Fibroblast of lung (primary cell): ENCODE data around the gene CDH26. TPM values are rescaled to one million over a fixed set of nuclear protein-coding genes. Genes with fewer than 3 reads are reported as not detected.

Experiments used
- DNase-seq, 2 donors: peaks; one replicate each; pipeline versions ENCODE4 v3.0.0 to v3.0.0-alpha.2; 2010; ENCODE audit warnings: low read depth in 2 of 2
- H2AFZ ChIP-seq: 2 replicates; pipeline ENCODE4 v1.5.1; 2012; ENCODE audit warnings: low read length, control low read depth, inconsistent platforms
- H3K27ac ChIP-seq: 2 replicates; pipeline ENCODE4 v1.5.1; 2011; ENCODE audit warnings: low read length, control low read depth; ENCODE audit not compliant: insufficient read depth
- H3K27me3 ChIP-seq: 2 replicates; pipeline ENCODE4 v1.5.1; 2011; ENCODE audit warnings: mild to moderate bottlenecking, low read length; ENCODE audit not compliant: control insufficient read depth, insufficient read depth
- H3K36me3 ChIP-seq: 2 replicates; pipeline ENCODE4 v1.5.1; 2011; ENCODE audit warnings: low read length; ENCODE audit not compliant: control insufficient read depth, insufficient read depth
- H3K4me1 ChIP-seq: 2 replicates; pipeline ENCODE4 v1.5.1; 2011; ENCODE audit warnings: low read length; ENCODE audit not compliant: control insufficient read depth, insufficient read depth; ENCODE audit errors: extremely low read depth
- H3K4me2 ChIP-seq: 2 replicates; pipeline ENCODE4 v1.5.1; 2011; ENCODE audit warnings: low read length, control low read depth; ENCODE audit not compliant: insufficient read depth; ENCODE audit errors: extremely low read depth
- H3K4me3 ChIP-seq, 4 experiments: fragments of 200-600 bp in 1 of 4; sonication (generic) in 1 of 4; replicated peaks in 1 of 4; 2 replicates each; pipeline ENCODE4 v1.5.1; 2011 to 2016; ENCODE audit warnings: low read length in 4 of 4, low read depth in 3 of 4, mild to moderate bottlenecking in 3 of 4, control low read depth in 2 of 4, inconsistent platforms in 1 of 4, mixed read lengths in 1 of 4; ENCODE audit not compliant: insufficient read depth in 1 of 4; ENCODE audit errors: control extremely low read depth in 1 of 4
- H3K79me2 ChIP-seq: 2 replicates; pipeline ENCODE4 v1.5.1; 2012; ENCODE audit warnings: mild to moderate bottlenecking, low read length, inconsistent platforms; ENCODE audit not compliant: control insufficient read depth, insufficient read depth
- H3K9ac ChIP-seq: 2 replicates; pipeline ENCODE4 v1.5.1; 2011; ENCODE audit warnings: mild to moderate bottlenecking, low read length, control low read depth; ENCODE audit not compliant: insufficient read depth
- H3K9me3 ChIP-seq: 2 replicates; pipeline ENCODE4 v1.5.1; 2012; ENCODE audit warnings: low read depth, low read length; ENCODE audit not compliant: control insufficient read depth, insufficient read depth
- H4K20me1 ChIP-seq: 2 replicates; pipeline ENCODE4 v1.5.1; 2011; ENCODE audit warnings: low read length; ENCODE audit not compliant: control insufficient read depth, insufficient read depth; ENCODE audit errors: extremely low read depth
- EZH2 ChIP-seq: IDR thresholded peaks from 2 replicates; pipeline ENCODE4 v1.5.1; 2012; ENCODE audit warnings: low read length, control low read depth, mild to moderate bottlenecking; ENCODE audit errors: missing control alignments
- polyA plus RNA-seq, 2 donors: library from polyadenylated mRNA; depleted of rRNA in 1 of 2; stranded (reverse) in 1 of 2; unstranded in 1 of 2; fragments of >200 nt; gene quantifications; 2 replicates each; pipeline ENCODE4 v1.2.1, GENCODE V29; 2011 to 2012; ENCODE audit warnings: missing spikeins in 1 of 2
- total RNA-seq: library from RNA; depleted of rRNA; stranded (reverse); fragments of >200 nt; gene quantifications from 2 replicates; pipeline ENCODE4 v1.2.1, GENCODE V29; 2014
- TF ChIP-seq, protein P1 (sequence below), 2 donors: IDR thresholded peaks in 1 of 2; conservative IDR thresholded peaks in 1 of 2; 1 replicate in 1 of 2; 2 replicates in 1 of 2; pipeline ENCODE4 v1.5.1; 2011 to 2012; ENCODE audit warnings: low read length in 2 of 2, control low read depth in 1 of 2, inconsistent platforms in 1 of 2, low read depth in 1 of 2, mild to moderate bottlenecking in 1 of 2

Gene CDH26
- total and polyA plus RNA-seq, 2 donors (not counting 1 experiment from before 2014, with no cell fraction given), result 0.12 to 0.50 TPM

DNA sequence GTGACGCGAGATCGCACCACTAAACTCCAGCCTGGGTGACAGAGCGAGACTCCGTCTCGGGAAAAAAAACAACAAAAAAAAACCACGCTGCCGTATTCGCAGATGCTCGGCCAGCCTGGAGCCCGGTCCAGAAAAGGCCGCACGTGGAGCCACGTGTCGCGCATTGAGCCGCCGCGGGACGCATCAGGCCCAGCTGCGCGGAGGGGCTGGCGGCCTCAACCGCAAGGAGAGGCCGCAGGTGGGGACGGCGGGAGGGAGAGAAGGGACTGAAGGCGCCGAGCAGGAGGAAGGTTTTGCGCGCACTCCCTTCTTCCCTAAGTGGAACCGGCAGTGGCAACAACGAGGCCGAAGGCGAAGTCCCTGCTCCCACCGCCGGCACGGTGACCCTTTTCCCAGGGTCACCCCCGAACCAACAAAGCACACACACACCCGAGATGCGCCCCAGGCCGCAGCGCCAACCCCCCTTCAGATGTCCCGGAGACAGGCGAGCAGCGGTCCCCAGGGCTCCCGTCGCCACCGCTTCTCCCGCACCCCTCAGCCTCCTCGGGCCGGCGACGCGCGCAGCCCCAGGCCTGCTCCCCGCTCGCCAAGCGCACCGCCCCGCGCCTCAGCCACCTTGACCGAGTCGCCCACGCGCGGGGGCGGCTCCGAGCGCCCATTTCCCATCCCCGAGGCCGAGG lies 25.5 kb upstream of the CDH26 start:
- H3K36me3 ChIP-seq, result no peaks in the 10 kb centered on the region
- no peak overlapping the region for H3K9ac ChIP-seq
- H3K27me3 ChIP-seq, result no peaks in the 10 kb centered on the region
- no peaks in the 10 kb centered on the region for H4K20me1 ChIP-seq
- H3K4me1 ChIP-seq, result no peaks in the 10 kb centered on the region
- no peak overlapping the region for H3K4me3 ChIP-seq
- H3K9me3 ChIP-seq, result no peaks in the 10 kb centered on the region
- no peaks in the 10 kb centered on the region for H3K79me2 ChIP-seq
- DNase-seq, result no peak
- no peak for TF ChIP-seq EZH2
- TF ChIP-seq, protein P1, sequence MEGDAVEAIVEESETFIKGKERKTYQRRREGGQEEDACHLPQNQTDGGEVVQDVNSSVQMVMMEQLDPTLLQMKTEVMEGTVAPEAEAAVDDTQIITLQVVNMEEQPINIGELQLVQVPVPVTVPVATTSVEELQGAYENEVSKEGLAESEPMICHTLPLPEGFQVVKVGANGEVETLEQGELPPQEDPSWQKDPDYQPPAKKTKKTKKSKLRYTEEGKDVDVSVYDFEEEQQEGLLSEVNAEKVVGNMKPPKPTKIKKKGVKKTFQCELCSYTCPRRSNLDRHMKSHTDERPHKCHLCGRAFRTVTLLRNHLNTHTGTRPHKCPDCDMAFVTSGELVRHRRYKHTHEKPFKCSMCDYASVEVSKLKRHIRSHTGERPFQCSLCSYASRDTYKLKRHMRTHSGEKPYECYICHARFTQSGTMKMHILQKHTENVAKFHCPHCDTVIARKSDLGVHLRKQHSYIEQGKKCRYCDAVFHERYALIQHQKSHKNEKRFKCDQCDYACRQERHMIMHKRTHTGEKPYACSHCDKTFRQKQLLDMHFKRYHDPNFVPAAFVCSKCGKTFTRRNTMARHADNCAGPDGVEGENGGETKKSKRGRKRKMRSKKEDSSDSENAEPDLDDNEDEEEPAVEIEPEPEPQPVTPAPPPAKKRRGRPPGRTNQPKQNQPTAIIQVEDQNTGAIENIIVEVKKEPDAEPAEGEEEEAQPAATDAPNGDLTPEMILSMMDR (conservative IDR thresholded peaks at IDR 0.05 in 1 of 2, IDR thresholded peaks at IDR 0.05 in 1 of 2; ENCODE audit: low read depth in 1 of 2, low read length in 2 of 2), result no peak
- H3K27ac ChIP-seq, result no peak overlapping the region
- H2AFZ ChIP-seq, result no peak overlapping the region
- no peak overlapping the region for H3K4me2 ChIP-seq

DNA sequence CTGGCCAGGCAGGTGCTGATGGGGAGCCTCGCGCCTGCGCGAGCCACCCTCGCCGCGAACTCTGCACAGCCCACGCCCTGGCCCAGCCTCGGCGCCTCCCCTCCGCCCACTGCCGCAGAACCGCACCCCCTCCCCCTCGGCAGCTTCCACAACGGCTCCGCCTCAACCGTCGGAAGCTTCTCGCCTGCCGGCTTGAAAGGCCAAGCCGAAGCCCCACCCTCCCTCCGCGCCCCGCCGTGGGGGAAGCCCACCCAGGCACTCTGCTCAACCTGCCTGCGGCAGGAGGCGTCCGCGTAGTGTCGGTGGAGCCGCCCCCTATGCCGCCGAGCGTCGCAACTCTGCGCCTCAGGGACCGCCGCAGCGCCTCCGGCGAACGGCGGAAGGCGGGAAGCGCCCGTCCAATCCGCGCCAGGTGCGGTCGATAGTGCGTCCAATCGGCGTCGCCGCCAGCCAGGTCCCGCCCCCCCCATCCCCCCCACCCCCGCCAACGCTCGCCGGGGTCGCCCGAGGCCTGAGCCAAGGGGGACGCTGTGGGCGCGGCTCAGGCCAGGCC lies 24.9 kb upstream of the CDH26 start, which contains the start of gene SYCP2:
Gene SYCP2 (minus strand): TSS at position 342 of the 553 bp plus-strand sequence. CDS start 11,224 bp downstream, outside the sequence.
- no peaks in the 10 kb centered on the region for H4K20me1 ChIP-seq
- H3K9ac ChIP-seq, result peak within 1 kb of the TSS; percentile 49
- peak within 1 kb of the TSS; percentile 86 for H2AFZ ChIP-seq
- H3K27me3 ChIP-seq, result no peaks in the 10 kb centered on the region
- H3K4me2 ChIP-seq, result peak within 1 kb of the TSS; percentile 81
- peak; percentile 25 to 28 for DNase-seq
- H3K36me3 ChIP-seq, result no peaks in the 10 kb centered on the region
- peak within 1 kb of the TSS; percentile 46 to 70 (median 61) for H3K4me3 ChIP-seq
- no peak within 1 kb of the TSS for H3K27ac ChIP-seq
- H3K9me3 ChIP-seq, result no peaks in the 10 kb centered on the region
- TF ChIP-seq, protein P1 (conservative IDR thresholded peaks at IDR 0.05 in 1 of 2, IDR thresholded peaks at IDR 0.05 in 1 of 2; ENCODE audit: low read depth in 1 of 2, low read length in 2 of 2), result no peak
- no peak for TF ChIP-seq EZH2
- H3K79me2 ChIP-seq, result no peaks in the 10 kb centered on the region
- H3K4me1 ChIP-seq, result no peaks in the 10 kb centered on the region

DNA sequence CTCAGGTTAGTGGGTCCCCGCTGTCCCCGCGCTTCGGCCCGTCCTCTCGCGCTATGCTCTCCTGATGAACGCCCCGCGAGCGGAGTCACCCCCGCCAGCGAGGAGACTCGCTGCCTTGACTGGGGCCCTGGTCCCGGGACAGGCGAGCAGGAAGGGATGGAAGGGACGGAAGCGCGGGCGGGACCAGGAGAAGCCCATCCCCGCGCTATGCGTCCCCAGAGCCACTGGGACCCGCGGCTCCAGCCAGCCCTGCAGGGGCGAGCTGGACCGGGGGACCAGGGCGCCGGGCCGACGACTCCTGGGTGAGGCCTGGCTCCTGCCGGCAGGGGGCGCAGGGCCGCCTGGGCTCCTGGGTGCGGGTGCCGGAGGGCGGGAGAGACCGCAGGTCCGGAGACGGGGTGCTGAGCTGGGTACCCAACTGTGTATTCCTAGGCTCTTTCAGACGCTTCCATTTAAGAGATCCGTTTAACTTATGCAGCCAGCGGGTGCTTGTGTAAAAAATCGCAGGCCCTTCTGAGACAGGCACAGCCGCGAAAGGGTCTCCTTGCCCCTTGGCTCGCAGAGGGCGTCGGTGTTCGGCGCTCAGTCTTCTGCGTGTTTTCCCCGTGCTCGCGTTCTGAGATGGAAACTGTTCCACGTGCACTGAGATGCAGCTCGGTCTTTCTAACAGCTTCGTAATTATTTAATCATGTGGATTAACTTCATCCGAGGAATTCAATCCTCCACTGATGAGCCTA lies 24.2 kb upstream of the CDH26 start:
- Histone ChIP-seq H3K4me2 (peak overlapping the region; percentile 81), H3K9ac (peak overlapping the region; percentile 49), H3K9me3 (no peaks in the 10 kb centered on the region), H3K4me1 (peaks cover under 1% of the 10 kb centered on the region), H3K27ac (no peak overlapping the region), H3K4me3 (peak overlapping the region; percentile 46 to 70 (median 61)), H4K20me1 (no peaks in the 10 kb centered on the region), H3K79me2 (peaks cover 1% of the 10 kb centered on the region), H2AFZ (peak overlapping the region; percentile 86), H3K27me3 (no peaks in the 10 kb centered on the region), H3K36me3 (no peaks in the 10 kb centered on the region)
- DNase-seq, result peak; percentile 59
- no peak for TF ChIP-seq EZH2
- TF ChIP-seq, protein P1 (conservative IDR thresholded peaks at IDR 0.05 in 1 of 2, IDR thresholded peaks at IDR 0.05 in 1 of 2; ENCODE audit: low read depth in 1 of 2, low read length in 2 of 2), result peak; percentile 73 to 86
